ENCODE data around the gene FAM210A.

FAM210A gene

DNA sequence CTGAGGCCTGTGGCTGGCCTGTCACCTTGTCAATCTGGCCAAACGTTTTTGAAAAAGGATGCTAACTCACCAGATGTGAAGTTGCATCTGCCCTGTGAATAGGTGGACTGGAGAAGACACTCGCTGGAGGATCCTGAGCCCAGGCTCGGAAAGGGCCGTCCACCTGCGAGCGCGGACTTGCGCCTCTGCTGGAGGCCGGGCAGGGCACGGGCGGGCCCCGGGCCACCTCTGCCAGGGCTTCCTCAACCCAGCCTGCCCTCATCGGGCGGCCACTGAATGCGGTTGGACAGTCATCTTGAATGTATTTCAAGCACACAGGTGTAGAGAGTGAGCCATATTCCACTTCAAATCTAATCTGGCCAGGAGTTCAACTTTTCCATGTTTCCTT lies 83.9 kb downstream of the FAM210A start:
- DNase-seq = no peak

DNA sequence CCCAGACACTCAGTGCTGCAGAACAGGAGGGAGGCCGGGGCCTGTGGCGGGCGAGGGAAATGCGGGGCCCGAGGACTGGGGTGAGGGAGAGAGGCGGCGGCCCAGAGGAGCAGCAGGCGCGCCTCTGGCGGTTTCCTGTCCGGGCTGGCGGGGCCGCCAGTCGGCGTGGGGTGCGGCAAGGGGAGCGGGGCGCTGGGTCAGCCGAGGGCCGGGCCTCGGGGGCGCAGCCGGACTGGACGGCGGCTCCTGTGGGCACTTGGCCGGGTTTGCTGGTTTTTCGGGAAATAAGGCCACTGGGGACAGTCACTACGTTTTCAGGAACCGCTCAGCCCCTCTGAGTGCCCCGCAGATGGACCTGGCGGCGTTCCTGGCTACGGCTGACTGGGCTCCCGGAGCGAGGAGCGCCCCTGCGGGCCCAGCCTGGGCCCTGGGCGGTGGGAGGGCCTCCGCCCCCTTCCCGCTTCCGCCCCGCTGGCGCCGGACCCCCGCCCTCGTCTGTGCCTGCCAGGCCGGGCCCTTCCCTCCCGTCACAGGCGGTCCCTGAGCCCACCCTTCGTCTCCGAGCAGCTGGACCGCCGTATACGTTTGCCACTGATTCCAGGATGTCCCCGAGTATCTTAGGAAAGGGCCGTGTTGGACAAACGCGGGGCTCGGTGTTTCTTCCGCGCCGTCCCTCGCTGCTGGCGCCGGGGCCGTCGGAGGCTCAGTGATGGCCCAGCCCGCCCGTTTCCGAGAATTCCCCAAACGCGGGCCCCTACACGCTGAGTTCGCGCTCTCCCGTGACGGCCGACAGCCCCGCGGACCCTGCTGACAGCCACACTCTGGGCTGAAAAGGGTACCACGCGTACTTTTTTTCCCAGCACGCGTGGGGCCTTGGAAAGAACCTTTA lies 84.6 kb downstream of the FAM210A start:
- DNase-seq = no peak

DNA sequence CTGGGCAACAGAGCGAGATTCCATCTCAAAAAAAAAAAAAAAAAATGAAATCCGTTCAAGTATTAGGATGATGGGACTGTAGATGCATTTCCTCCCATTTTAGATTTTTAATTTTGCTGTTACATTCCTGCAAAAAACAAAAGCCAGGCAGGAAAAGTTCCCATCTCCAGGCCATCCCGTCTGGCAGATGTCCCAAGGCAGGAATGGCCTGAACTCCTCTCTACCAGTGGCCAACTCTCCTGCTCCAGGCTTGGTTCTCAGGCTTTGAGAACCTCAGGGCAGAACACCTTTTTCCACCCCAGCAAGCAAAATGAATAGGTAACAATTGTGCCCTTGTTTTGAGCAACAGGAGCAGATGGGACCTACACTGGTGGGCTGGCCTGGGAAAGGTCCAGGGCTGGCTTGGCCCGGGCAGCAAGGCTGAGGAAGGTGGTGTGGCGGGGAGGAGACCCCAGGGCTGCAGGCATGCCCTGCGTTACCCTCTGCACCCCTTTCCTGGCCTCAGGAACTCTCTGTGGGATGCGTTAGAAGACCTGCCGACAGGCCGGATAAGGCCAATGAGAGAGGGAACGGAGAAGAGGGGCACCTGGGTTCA lies 86.0 kb downstream of the FAM210A start:
- DNase-seq = no peak

DNA sequence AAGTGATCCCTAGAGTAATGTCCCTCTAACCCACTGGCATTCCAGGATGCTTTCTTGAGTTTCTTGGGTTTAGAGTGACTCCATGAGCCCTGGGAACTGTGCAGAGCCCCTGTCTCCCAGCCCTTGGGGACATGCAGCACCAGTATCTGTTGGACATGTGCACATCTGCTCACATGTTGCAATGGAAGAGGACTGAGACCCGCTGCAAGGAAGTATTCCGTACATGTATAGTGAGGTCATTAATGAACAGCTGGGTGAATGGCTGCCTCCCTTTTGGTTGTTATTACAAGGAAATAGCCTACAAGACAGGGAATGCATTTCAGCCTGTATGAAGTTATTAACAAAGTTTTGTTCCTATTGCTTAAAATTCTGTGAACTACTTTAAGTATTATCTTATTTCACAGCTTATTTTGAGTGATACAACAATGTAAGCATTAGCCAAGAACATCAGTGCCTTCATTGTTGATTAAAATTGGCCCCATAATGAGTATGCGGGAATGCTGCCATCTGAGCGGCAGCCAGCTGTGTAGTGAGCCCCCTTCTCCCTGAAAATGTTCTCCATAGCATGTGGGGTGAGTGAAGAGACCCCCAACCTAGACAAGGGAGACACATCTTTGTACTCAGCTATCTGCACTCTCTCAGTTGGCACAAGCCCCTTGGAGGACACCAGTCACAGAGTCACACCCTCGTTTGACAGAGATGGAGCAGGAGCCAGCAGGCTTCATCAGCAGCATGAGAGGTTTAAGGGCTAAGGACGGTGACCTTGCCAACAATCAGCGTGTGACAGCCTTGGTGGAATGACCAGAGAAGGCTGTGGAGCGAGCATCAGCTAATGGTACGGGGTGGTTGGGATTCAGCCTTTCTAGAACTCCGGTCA lies 87.4 kb downstream of the FAM210A start:
- no peak for DNase-seq

DNA sequence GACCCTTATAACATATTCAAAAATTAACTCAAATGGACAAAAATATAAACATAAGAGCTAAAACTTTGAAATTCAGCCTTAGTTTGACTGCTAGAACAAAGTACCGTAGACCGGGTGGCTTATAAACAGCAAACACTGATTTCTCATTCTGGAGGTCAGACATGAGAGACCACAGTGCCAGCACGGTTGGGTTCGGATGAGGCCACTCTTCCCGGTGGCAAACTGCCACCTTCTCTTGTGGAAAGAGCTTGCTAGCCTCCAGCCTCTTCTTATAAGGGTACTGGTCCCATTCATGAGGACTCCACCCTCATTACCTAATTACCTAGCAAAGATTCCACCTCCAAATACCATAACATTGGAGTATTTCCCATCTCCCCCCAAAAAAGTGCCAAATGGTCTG lies 91.3 kb downstream of the FAM210A start:
- no peak for DNase-seq

DNA sequence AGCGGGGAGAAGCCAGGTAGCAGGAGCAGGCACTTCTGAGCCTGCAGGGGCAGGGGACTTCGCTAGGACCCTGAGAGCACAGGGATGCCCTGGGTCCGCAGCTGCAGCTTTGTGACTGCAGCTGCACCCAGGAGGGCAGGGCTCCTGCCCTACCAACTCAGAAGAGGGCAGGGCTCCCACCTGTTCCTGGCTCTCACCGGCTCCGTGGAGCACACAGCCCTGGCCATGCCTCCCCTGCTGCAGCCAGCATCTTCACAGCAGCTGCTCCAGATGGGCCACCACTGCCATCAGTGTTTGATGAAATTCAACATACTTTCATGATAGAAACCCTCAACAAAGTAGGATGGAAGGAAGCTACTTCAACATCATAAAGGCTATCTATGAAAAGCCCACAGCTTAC lies 92.7 kb downstream of the FAM210A start:
- DNase-seq = no peak

DNA sequence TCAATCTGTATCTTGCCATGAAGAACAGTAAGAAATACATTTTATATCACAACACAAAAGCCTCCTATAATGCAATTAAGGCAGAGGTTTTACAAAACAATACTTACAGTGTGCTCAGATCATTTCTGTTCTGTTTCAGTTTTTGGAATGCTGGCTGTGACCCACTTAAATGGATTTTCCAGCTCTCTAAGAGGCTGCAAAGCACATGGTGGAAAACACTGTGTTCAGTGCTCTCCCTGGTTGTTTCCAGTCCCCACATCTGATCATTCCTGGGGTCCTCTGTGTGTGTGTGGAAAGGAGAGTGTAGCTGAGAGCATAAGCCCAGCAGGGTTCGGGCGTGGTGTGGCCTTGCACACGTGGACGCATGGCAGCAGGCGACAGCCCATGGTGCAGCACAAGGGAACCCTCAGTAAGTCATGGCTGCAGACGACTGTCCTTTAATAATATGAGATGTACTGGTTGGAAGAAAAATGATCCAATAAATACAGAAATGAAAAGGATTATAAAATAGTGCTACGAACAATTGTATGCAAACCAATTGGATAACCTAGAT lies 95.6 kb downstream of the FAM210A start:
- DNase-seq = no peak

DNA sequence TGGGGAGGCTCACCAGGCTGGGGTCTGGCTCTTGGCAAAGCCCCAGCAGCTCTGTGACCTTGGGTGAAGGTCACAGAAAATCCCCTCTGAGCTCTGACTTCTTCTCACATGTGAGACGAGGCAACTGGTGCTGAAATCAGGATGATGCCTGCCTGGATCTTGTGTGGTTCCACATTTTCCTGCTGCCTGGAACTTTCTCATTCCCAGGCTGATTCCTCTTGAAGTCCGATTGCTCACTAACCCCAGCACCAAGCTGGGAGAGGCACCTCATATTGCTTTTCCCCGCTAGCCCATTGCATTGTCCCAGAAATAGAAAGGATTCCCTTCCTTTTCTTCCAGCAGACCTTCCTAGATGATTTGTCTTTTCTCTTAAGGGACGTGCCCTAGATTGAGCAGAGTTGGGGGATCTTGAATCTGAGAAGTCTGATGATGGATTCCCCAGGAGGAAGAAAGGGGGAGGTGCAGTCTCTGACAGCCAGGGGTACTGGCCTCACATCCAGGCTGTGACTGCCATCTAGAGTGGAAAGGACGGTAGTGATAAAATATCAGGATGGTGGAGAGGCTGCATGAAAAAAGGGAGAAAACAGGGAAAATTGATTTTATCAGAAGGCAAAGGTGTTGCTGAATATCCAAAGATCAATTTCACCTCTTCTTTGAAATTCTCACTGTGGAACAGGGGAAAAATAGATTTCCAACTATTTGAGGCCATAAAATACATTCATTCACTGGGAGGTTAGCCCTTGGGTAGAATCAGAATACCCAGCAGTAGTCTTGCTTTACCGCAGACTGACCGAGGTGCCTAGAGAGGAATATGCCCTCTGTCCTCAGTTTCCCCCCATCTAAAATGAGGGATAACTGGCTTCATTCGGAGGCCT lies 96.3 kb downstream of the FAM210A start:
- DNase-seq = peak; percentile 35

DNA sequence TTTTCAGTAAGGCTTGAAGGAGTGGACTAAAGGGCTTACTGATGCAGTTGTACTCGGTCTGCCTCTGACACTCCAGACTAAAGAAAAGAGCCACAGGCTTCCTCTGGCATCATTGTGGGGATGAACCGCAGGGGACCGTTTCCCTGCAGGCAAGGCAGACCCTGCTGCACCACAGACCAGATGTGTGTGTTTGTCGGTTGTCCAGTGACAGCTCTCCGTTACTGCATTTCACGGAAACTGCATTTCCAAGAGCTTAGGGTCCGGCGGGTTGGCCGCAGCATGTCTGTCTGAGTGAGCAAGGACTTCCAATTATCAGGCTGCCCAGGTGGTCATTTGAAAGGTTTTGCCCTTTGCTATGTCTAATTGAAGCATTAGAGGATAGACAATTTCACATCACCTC lies 98.1 kb downstream of the FAM210A start:
- no peak for DNase-seq

DNA sequence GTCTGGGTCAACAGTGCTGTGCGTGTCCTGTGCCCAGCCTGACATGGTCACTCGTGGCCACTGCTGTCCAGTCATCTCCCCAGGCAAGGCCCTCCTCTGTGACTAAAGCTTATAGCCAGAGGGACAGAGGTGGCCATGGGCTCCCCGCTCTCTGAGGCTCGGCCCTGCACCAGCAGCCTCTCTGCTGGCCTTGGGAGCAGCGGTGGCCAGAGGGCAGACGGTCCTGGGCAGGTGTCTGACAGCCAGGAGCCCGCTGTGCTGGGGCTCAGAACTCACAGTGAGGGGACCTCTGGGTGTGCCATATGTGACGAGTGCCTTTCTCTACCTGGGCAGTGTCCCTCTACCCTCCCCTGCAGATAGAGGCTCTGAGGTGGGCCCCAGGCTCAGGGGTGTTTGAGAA lies 98.7 kb downstream of the FAM210A start:
- no peak for DNase-seq

DNA sequence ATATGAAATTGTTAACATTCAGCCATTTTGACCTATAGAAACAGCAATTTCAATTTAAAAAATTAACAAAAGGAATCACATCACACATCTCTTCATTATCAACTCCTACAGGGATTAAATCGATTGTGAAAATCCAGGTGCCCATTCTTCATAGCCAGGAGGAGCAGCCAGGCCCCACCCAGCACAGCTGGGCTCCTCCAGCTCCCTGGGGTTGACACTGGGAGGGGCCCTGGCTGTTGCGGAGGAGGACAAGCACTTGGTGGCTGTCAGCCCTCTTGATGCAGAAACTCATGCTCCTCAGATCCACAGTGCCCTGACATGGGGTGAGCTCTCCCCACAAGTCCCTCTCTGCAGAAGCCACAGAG lies 99.8 kb downstream of the FAM210A start:
- DNase-seq = no peak

DNA sequence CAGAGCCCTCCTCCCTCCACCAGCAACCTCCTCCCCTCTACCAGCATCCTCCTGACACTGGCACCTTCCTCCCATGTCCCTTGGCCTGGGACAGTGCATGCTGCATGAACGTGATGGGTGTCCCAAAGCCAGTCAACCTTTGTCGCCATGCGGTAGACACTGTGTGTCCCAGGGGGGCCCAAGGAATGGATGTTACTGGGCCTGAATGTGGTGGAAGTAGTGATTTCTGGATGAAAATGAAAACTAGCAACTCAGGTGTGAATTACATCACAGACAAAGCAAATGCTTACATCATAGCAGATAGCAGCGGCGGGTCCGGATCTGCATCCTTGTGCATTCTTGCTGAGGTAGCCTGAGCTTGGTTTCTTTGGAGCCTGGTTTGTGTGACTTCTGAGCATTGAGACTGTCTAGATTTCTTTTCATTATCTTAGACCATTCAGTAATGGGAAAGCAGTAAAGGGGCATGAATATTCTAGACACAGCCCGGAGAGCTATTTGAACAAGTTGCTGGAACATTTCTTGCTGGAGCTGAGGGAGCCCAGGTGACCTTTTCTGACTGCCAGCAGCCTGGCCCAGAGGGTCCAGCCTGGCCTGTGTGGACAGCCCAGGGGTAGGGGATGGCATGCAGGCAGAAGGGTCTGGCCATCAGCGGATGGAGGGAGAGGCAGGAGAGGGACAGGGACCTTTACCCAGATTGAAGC lies 100.4 kb downstream of the FAM210A start:
- DNase-seq = no peak

DNA sequence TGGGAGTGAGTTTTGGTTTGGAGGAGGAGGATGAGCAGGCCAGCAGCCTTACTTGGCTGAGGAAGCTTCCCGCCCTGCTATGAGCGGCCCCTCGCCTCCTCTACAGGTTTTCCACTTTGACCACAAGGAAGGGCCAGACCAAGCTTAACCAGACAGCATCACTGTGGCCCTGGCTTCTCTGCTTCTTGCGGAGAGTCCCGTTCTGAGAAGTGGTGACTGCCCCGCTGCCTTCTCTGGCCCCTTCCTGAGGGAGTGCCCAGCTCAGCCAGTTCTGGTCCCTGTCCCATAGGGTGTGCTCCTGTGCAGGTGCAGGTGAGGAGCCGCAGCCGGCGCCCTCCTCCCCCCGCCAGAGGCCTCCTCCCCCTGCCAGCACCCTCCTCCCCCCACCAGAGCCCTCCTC lies 101.0 kb downstream of the FAM210A start:
- DNase-seq = no peak

DNA sequence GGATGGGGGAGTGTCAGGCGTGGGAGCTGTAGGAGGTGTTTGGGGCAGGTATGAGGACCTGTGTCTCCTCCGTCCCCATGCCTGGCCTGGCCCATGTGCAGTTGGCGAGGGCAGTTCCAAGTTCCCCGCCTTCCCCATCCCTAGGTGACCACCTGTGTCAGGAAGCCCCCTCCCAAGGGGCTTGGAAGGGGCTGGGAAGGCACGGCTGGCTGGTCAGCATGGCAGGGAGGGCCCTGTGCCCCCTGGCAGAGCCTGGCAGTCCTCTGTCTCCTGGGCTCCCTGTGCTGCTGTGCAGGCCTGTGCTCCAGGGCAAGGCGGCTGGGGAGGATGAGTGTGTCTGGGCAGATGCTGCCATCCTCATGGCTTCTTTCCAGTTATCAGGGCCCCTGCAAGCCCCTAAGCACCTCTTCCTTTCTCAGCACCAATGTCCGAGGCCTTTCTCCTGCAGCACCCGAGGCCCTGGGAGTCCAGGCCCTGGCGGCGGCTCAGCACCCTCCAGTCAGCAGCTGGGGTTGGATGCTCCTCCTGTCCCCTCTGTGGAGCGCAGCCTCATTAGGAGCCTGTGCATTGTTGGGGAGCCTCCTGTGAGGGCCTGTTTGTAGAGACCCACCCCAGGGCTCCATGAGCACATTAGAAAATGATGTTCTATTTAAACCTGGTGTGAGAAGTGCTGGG lies 101.7 kb downstream of the FAM210A start:
- DNase-seq = no peak

DNA sequence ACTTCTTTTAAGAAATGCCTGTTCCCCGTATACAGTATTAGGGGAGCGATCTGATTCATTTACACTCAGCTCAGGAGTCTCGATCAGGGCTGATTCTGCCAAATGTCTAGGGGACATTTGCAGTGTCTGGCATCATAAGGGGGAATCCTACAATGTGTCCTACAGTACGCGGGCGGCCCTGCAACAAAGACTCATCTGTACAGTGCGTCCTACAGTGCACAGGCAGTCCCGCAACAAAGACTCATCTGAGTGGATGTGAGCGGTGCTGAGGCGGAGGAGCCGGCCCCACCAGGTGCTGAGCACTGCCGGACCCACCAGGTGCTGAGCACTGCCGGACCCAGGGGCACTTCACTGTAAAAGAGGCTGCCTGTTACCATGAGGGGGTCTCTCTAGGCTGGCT lies 102.5 kb downstream of the FAM210A start:
- DNase-seq = no peak

DNA sequence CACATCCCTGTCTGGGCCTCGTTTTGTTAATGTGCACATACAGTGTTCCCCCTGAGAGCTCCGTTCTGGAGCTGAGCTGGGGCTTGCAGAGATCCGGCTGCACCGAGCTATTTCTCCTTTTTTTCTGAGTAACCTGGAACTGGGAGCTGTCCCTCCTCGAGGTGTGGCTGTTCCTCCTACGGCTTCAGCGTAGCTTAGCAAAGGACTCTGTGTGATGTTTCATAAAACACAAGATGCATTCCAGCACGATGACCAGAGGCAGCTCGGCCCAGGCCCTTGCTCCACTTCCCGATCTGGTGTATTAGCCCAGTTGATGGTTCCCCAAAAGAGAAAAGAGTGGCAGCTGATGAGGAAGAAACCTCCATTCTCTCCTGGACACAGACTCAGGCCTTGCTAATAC lies 103.0 kb downstream of the FAM210A start:
- DNase-seq = no peak

DNA sequence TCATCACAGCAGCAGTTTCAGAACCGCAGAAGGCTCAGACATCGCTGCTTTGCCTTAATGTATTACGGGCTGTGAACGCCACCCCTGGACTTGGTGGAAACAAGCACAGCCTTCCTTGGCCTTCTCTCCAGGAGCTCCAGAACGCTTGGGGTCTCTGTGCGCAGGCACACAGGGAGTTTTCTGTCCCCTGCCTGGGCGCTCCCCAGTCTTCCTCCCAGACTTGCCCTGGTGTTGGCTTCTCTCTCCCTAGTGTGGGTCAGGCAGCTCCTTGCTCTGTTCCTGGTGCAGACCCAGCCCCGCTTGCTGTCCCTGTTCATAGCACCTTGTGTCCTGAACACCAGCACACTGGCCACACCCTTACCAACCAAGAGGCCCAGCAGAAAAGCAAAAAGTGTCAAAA lies 103.6 kb downstream of the FAM210A start:
- DNase-seq = no peak

DNA sequence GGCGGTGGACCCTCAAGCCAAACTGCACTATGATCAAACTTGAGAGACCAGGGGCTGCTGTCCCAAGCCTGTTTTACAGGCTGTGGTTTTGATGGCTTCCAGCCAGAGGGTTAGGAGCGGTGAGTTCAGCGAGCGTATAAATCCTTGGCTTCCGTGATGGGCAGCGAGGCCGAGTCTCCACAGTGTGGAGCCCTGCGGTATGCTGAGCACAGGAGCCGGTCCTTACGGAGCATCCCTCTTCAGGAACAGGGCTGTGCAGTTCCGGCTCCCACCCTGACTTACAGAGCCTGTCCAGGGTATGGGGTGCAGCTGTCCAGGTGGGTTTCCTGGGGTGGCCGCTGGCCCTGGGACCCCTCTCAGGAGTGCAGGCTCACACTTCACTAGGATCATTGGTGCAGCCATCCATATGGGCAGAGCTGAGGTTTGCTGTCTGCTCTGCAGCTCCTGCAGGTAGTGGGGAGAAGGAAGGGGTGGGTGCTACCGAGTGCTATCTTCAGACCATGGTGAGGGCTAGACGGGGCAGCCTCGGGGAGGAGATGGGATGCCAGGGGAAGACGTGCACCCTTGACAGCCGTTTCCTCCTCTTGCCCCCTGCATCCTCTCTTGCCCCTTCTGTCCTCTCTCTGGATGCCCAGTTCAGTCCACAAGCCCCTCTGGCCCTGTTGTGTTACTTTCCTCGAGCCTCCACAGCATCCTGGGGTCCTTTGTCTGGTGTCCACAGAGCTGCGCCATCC lies 104.3 kb downstream of the FAM210A start:
- DNase-seq = no peak

DNA sequence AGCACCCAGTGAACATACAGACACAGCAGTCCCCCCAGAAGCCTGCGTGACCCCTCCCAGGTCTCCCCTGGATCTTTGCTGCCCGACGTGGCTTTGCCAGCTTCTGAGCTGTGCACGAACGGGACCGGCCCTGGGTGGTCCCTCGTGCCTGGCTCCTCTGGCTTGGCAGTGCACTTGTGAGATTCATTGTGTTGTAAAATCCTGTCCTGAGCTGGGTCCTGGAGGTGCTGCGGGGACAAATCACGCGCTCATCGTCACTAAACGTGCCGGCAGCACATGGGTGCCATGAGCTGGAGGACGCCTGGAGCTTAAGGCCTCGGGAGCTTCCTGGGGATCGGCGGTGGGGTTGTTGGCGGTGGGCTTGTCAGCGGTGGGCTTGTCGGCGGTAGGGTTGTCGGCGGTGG lies 104.9 kb downstream of the FAM210A start:
- no peak for DNase-seq

DNA sequence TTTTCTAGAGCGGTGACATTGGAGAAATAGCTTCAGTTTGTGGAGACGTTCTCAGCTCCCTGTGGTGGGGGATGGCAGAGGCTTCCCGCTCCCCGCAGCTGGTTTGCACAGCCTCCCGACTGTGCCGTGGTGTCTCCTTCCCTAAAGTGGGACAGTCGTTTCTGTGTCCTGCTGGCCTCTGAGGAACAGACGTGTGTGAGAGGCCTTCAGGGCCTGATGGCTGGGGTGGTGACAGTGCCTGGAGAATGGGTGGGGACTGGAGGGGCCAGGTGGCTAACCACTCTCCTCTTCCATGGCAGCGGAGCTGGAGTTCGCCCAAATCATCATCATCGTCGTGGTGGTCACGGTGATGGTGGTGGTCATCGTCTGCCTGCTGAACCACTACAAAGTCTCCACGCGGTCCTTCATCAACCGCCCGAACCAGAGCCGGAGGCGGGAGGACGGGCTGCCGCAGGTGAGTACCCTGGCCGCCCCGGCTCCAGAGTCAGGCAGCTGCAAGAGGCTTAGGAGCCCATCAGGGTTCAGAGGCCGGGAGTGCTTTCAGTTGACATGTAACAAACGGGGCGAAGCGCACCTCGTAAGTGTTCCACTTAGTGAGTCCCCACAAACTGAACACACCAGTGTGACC lies 105.4 kb downstream of the FAM210A start:
- no peak for DNase-seq
